SK-N-SH (cell line): ENCODE measurements around the gene MAP4K1. TPM values are rescaled to one million over a fixed set of nuclear protein-coding genes. Genes with fewer than 3 reads are reported as not detected.
A peak's percentile ranks its signal among the peaks of the same experiment; 100 is the strongest.

Experiments
- CTCF ChIA-PET: fragments of 300-600, 350-600 bp; formaldehyde crosslinking; extraction: SDS; loops from one replicate; lab custom pipeline; 2021; lab: Yijun Ruan, JAX
- POLR2A ChIA-PET: fragments of 350-600 bp; sonication (Branson Sonifier 250); formaldehyde crosslinking; extraction: SDS; loops from one replicate; lab custom pipeline; 2020; ENCODE audit warnings: antibody characterized with exemption, inconsistent platforms; lab: Yijun Ruan, JAX
- DNase-seq: peaks from one replicate; pipeline ENCODE4 v3.0.0; 2012
- H2AFZ ChIP-seq: fragments of 200-600 bp; sonication (generic); 2 replicates; pipeline ENCODE4 v1.8.1; 2016; ENCODE audit warnings: antibody characterized with exemption, mild to moderate bottlenecking, low read depth
- H3F3A ChIP-seq: fragments of 200-600 bp; sonication (generic); replicated peaks from 2 replicates; pipeline ENCODE3; 2016; ENCODE audit warnings: antibody characterized with exemption, mild to moderate bottlenecking; ENCODE audit not compliant: insufficient read depth
- H3K27ac ChIP-seq, 2 experiments: fragments of 200-500 bp in 1 of 2; fragments of 200-600 bp in 1 of 2; sonication (Bioruptor generic) in 1 of 2; sonication (generic), shearing (Covaris generic) in 1 of 2; 2 replicates each; pipeline versions ENCODE4 v1.5.1 to v1.6.1; 2014 to 2016; ENCODE audit warnings: low read depth in 2 of 2, inconsistent platforms in 1 of 2, low read length in 1 of 2, mild to moderate bottlenecking in 1 of 2, mixed read lengths in 1 of 2
- H3K27me3 ChIP-seq: fragments of 200-600 bp; sonication (generic), shearing (Covaris generic); 2 replicates; pipeline ENCODE4 v1.6.1; 2016; ENCODE audit warnings: mixed run types; ENCODE audit not compliant: insufficient read depth
- H3K36me3 ChIP-seq, 2 experiments: fragments of 200-500 bp in 1 of 2; fragments of 200-600 bp in 1 of 2; sonication (Bioruptor generic) in 1 of 2; sonication (generic) in 1 of 2; replicated peaks in 1 of 2; 2 replicates each; pipeline versions ENCODE3 to v1.5.1; 2014 to 2016; ENCODE audit warnings: low read length in 1 of 2, mild to moderate bottlenecking in 1 of 2; ENCODE audit not compliant: insufficient read depth in 2 of 2, control insufficient read depth in 1 of 2
- H3K4me1 ChIP-seq, 2 experiments: fragments of 200-500 bp in 1 of 2; fragments of 200-600 bp in 1 of 2; sonication (Bioruptor generic) in 1 of 2; sonication (generic), shearing (Covaris generic) in 1 of 2; 2 replicates each; pipeline versions ENCODE4 v1.5.1 to v1.6.1; 2014 to 2016; ENCODE audit warnings: low read depth in 1 of 2, low read length in 1 of 2, mixed run types in 1 of 2; ENCODE audit not compliant: insufficient read depth in 2 of 2, control insufficient read depth in 1 of 2
- H3K4me2 ChIP-seq: fragments of 200-600 bp; sonication (generic), shearing (Covaris generic); 2 replicates; pipeline ENCODE4 v1.6.1; 2017; ENCODE audit warnings: mixed run types
- H3K4me3 ChIP-seq, 2 experiments: fragments of 200-500 bp in 1 of 2; fragments of 200-600 bp in 1 of 2; sonication (Bioruptor generic) in 1 of 2; sonication (generic), shearing (Covaris generic) in 1 of 2; 2 replicates each; pipeline versions ENCODE4 v1.5.1 to v1.8.1; 2014 to 2016; ENCODE audit warnings: low read depth in 2 of 2, inconsistent platforms in 1 of 2, low read length in 1 of 2, mild to moderate bottlenecking in 1 of 2, mixed read lengths in 1 of 2, moderate library complexity in 1 of 2
- H3K79me2 ChIP-seq: fragments of 200-600 bp; sonication (generic); 2 replicates; pipeline ENCODE4 v1.8.1; 2017; ENCODE audit warnings: mild to moderate bottlenecking; ENCODE audit not compliant: insufficient read depth
- H3K9ac ChIP-seq: fragments of 200-600 bp; sonication (generic); 2 replicates; pipeline ENCODE4 v1.6.1; 2017; ENCODE audit warnings: mixed run types
- H3K9me2 ChIP-seq: fragments of 200-600 bp; sonication (generic); 2 replicates; pipeline ENCODE4 v1.6.1; 2017; ENCODE audit warnings: mixed run types
- H3K9me3 ChIP-seq: fragments of 200-600 bp; sonication (generic); 2 replicates; pipeline ENCODE4 v1.6.1; 2017; ENCODE audit warnings: mixed run types, mild to moderate bottlenecking, moderate library complexity
- H4K20me1 ChIP-seq: fragments of 200-600 bp; sonication (generic); 2 replicates; pipeline ENCODE4 v1.6.1; 2017; ENCODE audit warnings: mild to moderate bottlenecking, mixed run types; ENCODE audit not compliant: insufficient read depth
- CTCF ChIP-seq: fragments of 200-600 bp; sonication (generic); IDR thresholded peaks from 2 replicates; pipeline ENCODE4 v1.6.1; 2017; ENCODE audit warnings: antibody characterized with exemption, mild to moderate bottlenecking, moderate library complexity
- EZH2phosphoT487 ChIP-seq: fragments of 200-600 bp; sonication (generic); IDR thresholded peaks from 2 replicates; pipeline ENCODE4 v1.6.1; 2017; ENCODE audit warnings: low read depth, mixed run types, mild to moderate bottlenecking, antibody characterized with exemption, moderate library complexity, borderline replicate concordance
- FOXJ3 ChIP-seq: sonication (generic); formaldehyde crosslinking; IDR thresholded peaks from 2 replicates; pipeline ENCODE4 v1.5.1; 2020; ENCODE audit warnings: mild to moderate bottlenecking, missing genetic modification reagents
- FOXM1 ChIP-seq: IDR thresholded peaks from 2 replicates; pipeline ENCODE4 v1.4.0; 2012; ENCODE audit warnings: low read depth, mild to moderate bottlenecking
- GATA2 ChIP-seq: sonication (generic); formaldehyde crosslinking; IDR thresholded peaks from 2 replicates; pipeline ENCODE4 v1.5.0; 2020; ENCODE audit warnings: mild to moderate bottlenecking, missing genetic modification reagents
- MAX ChIP-seq: IDR thresholded peaks from 2 replicates; pipeline ENCODE4 v1.4.0; 2012; ENCODE audit warnings: low read depth
- NFIC ChIP-seq: IDR thresholded peaks from 2 replicates; pipeline ENCODE4 v1.4.0; 2012; ENCODE audit warnings: borderline replicate concordance
- NRF1 ChIP-seq: IDR thresholded peaks from 2 replicates; pipeline ENCODE4 v1.6.1; 2012; ENCODE audit warnings: low read depth, mild to moderate bottlenecking, low read length
- PBX3 ChIP-seq: IDR thresholded peaks from 2 replicates; pipeline ENCODE4; 2012
- RAD21 ChIP-seq: IDR thresholded peaks from 2 replicates; pipeline ENCODE4 v1.6.1; 2012; ENCODE audit warnings: mild to moderate bottlenecking, low read length
- REST ChIP-seq: IDR thresholded peaks from 2 replicates; pipeline ENCODE4 v1.6.1; 2012; ENCODE audit warnings: mild to moderate bottlenecking, low read depth, low read length, moderate library complexity
- RXRA ChIP-seq: IDR thresholded peaks from 2 replicates; pipeline ENCODE4 v1.4.0; 2012; ENCODE audit warnings: low read depth, mild to moderate bottlenecking, borderline replicate concordance
- SIN3A ChIP-seq: IDR thresholded peaks from 2 replicates; pipeline ENCODE4 v1.6.1; 2012; ENCODE audit warnings: low read depth, mild to moderate bottlenecking, low read length, moderate library complexity, borderline replicate concordance
- SMC3 ChIP-seq: IDR thresholded peaks from 2 replicates; pipeline ENCODE4 v1.6.1; 2012; ENCODE audit warnings: low read depth, low read length, improper control_type of control experiment
- USF2 ChIP-seq: fragments of 150-350 bp; IDR thresholded peaks from 2 replicates; pipeline ENCODE4 v1.6.1; 2017; ENCODE audit warnings: antibody characterized with exemption, low read length, low read depth, borderline replicate concordance
- YY1 ChIP-seq: IDR thresholded peaks from 2 replicates; pipeline ENCODE4 v1.4.0; 2012; ENCODE audit warnings: low read depth, mild to moderate bottlenecking
- ZBTB33 ChIP-seq: IDR thresholded peaks from 2 replicates; pipeline ENCODE4 v1.4.0; 2012; ENCODE audit warnings: low read depth, borderline replicate concordance
- WGBS: methylation state at CpG from one replicate; pipeline ENCODE4 v1.1.6; 2017; ENCODE audit warnings: low lambda C conversion rate; 5-methylcytosine and 5-hydroxymethylcytosine counted together
- polyA plus RNA-seq, 3 experiments: library from polyadenylated mRNA; depleted of rRNA; stranded (reverse); fragments of >200 nt; gene quantifications; 2 replicates each; pipeline ENCODE4 v1.2.3, GENCODE V29; 2012

Gene MAP4K1
- polyA plus RNA-seq, 1 of the 3 experiments (the other 2 are of a cell fraction): 0.31 TPM

GRCh38 chr19:38635483-38636399 is 18.0 kb upstream of the MAP4K1 start (continued):
- no peak for TF ChIP-seq FOXJ3 (CRISPR knock-in tag)

- ChIA-PET CTCF (interaction anchor here (0.6 to 8.7 kb wide), 47 partner anchors 8 to 763 kb away, joined by 3 to 73 read pairs (median 4); partner anchors contain the start of genes ACTN4, EIF3K, FAM98C and MRPS12), POLR2A (interaction anchor here (1.0 to 1.3 kb wide), 4 partner anchors 13 to 232 kb away, joined by 3 to 8 read pairs (median 5); partner anchors contain the start of gene FAM98C)
- Histone ChIP-seq H3K79me2 (peaks cover 5% of the 10 kb centered on the region; the same call in 1 of the 2 replicates), H3K4me1 (no peaks in the 10 kb centered on the region), H3K9ac (no peak overlapping the region), H3K36me3 (peaks cover 24 to 31% of the 10 kb centered on the region in 2 experiments), H3K4me3 (no peak overlapping the region; a peak in 1 of 4 replicates), H4K20me1 (no peaks in the 10 kb centered on the region), H3K27me3 (no peaks in the 10 kb centered on the region), H2AFZ (no peak overlapping the region), H3K9me2 (no peaks in the 10 kb centered on the region), H3K9me3 (no peaks in the 10 kb centered on the region), H3K4me2 (no peak overlapping the region), H3F3A (peaks cover 5% of the 10 kb centered on the region), H3K27ac (no peak overlapping the region)
- peak; percentile 87 for DNase-seq
- 66% methylated on average over 14 of the region's 17 CpGs for WGBS
- TF ChIP-seq REST (no peak), SMC3 (peak; percentile 88), NRF1 (no peak), EZH2phosphoT487 (no peak), RXRA (no peak), NFIC (no peak), USF2 (no peak), FOXM1 (no peak), RAD21 (peak; percentile 71), MAX (no peak), PBX3 (no peak), GATA2 (no peak), ZBTB33 (no peak), CTCF (peak; percentile 91), YY1 (no peak), SIN3A (no peak)
Measured at GRCh38 chr19:38634757-38635482, 17.2 kb upstream of the MAP4K1 start.
